Umbilical cord (tissue), 2 donors: Measurements from ENCODE around the gene GPLD1. TPM values are rescaled to one million over a fixed set of nuclear protein-coding genes. Genes with fewer than 3 reads are reported as not detected.

ENCODE experiments used
- DNase-seq: peaks from one replicate; pipeline ENCODE4 v3.0.0-alpha.2; 2015; ENCODE audit warnings: low spot score
- total RNA-seq: library from RNA; depleted of rRNA; stranded (reverse); fragments of >200 nt; gene quantifications from one replicate; pipeline ENCODE4 v1.2.3, GENCODE V29; 2014; ENCODE audit warnings: low replicate concordance; ENCODE audit not compliant: insufficient read depth

GPLD1 gene
- total RNA-seq, 1 donor from 2014 or later: not detected

DNA sequence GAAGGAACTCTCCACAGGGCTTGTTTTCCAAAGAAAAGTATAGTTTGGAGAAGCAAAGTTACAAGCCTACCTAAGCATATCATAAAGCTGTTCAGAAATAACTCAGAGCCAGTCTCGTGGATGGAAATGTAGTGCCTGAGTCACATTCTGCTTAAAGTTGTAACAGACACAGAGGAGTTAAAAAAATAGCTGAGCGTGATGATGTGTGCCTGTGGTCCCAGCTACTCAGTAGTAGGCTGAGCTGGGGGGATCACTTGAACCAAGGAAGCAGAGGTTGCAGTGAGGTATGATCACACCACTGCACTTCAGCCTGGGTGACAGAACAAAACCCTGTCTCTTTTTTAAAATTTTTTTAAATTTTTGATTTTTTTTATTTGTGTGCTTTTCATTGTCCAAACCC, 12.0 kb upstream of the GPLD1 start:
- no peak for DNase-seq

DNA sequence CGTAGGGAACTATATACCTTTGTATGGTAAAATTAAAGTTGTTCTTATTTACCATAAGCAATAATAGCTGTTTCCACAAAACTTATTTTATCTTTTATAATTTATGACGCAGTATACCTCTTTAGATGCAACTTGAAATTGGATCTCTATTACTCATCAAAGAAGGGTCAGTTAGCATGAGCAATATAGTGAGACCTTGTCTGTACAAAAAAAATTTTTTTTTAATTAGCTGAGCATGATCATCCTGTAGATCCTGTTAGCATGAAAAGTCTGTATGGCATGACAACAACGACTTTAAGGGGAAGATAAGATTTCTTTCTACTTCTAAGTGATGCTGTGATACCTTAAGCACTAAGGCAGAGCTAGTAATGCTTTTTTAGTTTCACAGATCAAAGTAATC, 11.3 kb upstream of the GPLD1 start:
- no peak for DNase-seq

DNA sequence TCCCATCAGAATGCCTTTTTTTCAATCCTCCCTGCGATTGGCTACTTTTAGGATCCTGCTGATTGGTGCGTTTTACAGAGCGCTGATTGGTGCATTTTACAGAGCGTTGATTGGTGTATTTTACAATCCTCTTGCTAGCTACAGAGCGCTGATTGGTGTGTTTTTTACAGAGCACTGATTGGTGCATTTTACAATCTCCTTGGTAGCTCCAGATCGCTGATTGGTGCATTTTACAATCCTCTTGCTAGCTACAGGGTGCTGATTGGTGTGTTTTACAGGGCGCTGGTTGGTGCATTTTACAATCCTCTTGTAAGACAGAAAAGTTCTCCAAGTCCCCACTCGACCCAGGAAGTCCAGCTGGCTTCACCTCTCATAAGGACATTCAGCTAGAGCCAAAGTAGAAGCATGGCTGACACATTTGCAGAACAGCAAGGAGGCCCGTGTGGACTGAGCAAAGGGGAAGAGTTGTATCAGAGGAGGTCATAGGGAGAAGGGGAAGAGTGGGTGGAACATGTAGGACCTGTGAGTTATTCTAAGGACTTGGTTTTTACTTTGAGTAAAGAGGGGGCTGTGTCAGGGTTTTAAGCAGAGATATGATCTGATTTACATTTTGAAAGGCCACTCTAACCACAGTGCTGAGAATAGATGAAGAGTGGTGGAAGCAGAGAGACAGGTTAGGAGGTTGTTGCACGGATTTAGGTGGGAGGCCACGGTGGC, 8.0 kb upstream of the GPLD1 start:
- no peak for DNase-seq

DNA sequence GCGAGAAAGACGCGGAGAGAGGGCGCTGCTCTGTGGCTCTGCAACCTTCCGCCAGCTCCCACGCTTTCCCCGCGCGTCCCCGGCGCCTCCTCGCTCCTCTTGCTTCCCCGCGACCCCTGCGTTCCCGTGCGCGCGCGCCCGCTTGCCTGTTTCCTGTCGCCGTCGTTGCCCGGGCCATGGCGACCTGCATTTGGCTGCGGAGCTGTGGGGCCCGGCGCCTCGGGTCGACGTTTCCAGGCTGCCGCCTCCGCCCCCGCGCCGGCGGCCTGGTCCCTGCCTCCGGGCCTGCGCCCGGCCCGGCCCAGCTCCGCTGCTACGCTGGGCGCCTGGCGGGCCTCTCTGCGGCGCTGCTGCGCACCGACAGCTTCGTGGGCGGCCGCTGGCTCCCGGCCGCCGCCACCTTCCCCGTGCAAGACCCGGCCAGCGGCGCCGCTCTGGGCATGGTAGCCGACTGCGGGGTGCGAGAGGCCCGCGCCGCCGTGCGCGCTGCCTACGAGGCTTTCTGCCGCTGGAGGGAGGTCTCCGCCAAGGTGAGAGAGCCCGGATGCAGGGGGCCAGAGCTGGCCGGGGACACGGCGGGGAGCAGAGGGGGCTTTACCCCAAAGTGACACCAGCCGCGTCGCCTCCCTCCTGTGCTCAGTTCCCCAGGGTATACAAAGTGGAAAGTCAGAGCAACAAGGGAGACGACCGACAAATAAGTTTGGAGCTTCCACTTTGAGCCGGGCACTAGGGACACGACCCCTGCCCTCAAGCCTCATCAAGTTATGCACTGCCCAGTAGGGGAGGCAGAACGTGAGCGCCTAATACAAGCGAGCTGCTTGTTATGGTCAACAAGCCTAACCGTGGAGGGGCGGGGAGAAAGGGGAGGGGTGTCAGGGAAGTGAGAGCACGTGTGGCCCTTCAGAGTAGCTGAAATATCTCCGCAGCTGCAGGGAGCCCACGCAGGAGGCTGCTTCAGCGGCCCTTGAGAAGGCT, 5.7 kb upstream of the GPLD1 start, which contains the start of gene ALDH5A1:
Gene ALDH5A1 (plus strand): TSS at position 149 of the 975 bp plus-strand sequence. CDS start 28 bp downstream, at position 177.
- peak; percentile 66 for DNase-seq

DNA sequence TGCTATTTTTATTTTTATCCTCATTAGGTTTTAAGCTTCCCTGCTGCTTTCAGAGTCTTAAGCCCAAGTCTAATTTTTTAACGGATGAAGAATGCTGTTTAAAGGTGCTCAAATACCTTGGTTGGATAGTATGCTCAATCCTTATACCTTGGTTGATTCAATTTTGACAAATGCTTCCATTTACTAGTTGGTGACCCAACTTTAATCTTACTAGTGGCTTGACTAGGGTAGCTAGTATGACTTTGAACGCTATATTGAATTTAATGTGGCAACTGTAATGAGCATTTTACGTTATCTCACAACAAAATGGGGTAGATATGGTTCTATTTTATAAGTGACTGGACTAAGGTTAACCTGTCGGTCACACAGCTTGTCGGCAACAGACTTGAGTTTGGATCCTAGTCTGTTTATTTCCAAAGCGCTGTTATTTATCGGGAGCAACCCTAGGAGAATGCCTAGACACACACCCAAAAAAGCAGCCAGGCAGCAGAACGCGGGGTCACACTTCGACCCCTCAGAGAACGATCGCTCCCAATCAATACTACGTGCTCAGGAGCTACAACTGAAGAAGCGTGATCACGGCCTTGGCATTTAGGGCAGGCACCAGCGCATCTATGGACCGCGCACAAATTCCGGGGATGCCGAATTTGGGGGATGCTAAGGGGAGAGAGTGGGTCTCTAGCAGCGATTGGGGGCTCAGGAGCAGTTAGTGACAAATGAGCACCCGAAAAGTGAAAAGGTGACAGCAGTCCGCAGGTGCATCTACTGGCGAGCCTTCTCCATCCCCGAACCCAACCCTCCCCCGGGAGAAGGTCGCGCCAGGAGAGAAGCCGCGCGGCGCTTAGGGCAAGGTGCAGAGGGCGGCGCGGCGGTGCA, 4.8 kb upstream of the GPLD1 start:
- no peak for DNase-seq

DNA sequence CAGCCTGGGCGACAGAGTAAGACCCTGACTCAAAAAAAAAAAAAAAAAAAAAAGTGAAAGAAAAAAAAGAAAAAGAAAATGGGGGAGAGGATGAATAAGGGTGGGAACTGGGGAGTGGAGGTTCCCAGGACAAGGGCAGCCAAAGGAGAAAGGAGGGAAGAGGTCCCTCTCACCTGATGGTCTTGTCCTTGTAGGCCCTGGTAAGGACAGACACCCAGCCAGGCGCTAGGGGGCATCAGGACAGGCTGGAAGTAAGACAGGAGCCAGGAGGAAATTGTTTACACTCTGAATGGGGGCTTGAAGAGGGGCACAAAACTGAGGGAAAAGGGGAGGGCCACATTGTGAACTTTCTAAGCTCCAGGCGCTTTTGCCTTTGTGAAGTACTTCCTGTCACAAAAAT, 3.1 kb upstream of the GPLD1 start:
- DNase-seq: no peak

DNA sequence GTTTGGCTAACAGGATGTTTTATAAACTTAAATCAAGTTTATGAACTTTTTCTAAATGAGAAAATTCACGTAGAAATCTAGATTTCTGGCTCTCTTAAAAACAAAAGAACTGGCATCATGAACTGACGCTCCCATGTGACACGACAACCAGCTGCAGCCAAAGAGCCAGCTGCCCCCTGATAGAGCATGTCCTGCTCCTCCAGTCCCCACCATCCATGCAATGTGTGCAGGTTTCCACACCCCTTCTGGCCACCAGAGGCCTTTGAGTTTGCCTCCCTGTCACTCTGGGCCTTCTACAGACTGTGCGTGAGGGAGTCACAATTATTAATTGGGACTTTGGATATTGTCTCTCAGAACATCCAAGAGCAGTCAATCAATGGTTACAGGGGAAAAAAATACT, 1.6 kb upstream of the GPLD1 start:
- no peak for DNase-seq

DNA sequence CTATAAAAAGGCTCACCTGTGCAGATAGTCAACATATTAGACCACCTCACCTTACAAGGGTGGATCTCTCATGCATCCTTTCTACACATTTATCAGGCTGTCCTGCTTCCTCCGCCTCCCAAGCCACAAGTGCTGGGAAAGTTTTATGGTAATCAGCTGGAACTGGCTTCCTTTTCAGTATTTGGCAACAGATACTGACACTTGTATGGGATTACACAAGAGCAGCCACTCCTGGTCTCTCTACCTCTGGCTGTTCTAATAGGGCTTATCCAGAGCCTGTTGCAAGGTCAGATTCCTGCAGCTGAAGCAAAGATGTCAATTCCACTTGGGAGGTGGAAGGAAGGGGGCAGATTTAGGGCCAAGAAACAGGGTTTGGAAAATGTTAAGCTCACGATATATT, 503 bp upstream of the GPLD1 start:
- DNase-seq: no peak

DNA sequence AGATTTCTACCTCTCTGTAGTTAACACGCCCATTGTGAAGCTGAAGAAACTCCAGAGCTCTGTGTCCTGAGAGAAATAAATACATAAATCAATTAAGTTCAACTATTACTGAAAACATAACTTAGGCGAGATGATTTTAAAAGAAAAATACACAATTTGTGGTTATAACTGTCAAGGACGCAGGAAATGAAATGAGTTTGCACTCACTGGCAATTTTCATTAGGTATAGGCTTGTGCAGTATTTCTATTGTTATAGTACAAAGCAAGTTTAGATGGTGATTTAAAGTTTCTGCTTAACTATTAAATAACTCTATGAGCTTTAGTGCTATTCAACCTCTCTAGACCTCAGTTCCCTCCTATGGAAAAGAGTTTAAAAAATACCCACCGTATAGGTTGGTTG, 3.3 kb downstream of the GPLD1 start:
- no peak for DNase-seq

DNA sequence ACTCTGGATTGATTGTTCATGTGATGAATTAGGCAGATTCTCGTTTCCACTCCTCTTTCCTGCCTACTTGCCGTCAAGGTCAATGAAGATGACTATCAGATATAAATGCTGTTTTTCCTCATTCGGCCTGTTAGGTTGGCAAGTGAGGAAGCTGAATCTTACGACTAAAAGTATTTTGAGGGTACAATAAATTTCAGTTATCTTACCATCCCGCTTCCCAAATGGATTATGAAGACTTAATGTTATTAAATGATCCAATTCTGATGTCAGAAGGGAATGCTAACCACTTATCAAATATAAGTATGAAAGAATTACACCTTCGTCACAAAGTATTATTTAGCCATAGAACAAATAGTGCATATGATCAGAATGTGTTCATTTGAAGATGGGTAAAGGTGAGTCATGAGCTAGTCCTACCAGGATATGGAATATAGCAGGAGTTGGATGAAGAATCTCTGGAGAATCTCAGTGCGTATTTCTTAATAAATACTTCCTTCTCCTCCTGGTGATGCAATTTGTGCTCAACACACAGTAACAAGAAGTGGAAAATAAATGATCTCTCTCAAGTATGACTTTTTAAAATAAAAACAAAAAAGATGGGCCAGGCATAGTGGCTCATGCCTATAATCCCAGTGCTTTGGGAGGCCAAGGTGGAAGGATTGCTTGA, 4.6 kb downstream of the GPLD1 start:
- no peak for DNase-seq

DNA sequence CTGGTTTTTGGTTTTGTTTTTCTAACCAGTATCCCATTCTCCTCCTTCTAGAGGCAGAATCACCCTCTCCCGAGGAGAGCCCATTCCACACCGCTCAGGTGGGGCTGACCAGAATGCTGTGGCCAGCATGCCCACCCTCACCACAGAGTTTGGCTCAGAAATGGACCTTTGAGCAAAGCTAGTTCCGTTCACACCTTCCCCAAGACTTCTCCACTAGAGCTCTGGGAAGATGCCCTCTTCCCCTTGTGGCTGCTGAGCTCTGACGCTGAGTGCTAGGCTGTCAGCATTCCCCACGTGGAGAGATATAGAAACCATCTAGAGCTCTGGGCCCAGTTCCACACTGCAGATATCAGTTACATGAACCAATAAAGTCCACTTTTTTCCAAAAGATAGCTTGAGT, 7.9 kb downstream of the GPLD1 start:
- DNase-seq: no peak

DNA sequence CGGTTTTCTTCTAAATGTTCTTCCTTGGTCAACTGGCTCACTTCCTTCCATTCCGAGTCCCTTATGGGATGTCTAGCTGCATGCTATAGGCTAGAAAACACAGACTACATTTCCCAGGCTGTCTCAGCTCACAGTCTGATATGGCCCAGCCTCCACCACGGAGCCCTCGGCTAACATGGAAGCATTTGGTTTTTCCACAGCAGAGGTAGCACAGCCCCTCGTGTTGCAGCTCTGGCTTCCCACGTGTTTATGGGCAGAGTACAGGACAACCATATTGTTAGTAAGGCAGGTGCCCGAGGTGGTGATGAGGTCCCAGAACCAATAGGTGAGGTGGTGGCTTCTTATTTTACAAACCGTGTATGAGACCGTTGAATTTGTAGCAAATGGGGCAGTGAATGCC, 8.7 kb downstream of the GPLD1 start:
- no peak for DNase-seq

DNA sequence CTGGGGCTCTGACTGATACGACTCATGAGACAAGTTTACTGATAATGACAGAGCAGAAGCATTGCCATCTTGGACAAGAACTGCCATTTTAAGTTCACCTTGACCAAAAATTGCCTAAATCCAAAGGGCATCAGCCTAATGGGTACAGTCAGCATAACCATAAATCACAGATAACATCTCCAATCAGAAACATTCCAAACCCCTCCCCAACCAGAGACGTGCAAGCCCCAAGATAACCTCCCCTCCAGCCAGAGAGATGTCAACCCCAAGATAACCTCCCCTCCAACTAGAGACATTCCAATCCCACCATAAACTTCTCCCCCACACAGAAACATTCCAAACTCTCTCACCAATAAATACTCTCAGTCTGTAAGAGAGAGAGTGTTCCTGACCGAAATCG, 10.5 kb downstream of the GPLD1 start:
- DNase-seq: no peak

DNA sequence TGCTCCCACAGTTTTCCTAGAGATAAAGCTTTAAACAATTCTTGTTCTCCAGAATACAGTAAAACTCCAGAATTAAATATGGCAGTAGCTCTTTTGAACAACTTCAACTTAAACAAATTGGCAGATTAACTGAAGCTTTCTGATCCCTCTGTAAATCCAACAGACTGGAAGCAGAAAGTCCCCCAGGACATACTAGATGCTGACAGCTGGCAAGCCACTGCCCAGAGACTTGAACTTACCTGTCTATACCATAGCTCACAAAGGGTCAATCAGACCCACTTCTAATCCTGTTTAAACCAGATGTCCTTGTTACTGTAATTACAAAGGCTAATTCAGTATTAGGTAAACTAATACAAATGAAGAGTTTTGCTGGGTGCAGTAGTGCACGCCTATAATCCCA, 12.3 kb downstream of the GPLD1 start:
- DNase-seq: no peak

DNA sequence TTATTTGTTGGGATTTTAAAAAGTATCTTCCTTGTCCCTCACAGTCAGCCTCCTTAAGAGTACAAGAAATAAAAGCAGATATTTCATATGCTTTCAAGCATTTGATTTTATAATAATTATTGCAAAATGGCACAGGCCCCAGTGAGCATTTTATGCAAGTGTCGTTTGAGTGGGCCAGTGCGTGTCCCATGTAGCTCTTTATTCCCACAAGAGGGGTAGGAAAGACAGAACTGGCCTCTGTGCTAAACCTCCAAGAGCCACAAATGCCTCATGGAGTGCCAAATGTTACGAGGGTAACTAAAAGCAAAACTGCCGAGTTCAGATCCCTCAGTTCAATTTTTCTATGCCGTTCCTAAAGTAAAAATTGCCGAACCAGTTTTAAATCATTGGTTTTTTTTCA, 12.7 kb downstream of the GPLD1 start:
- no peak for DNase-seq

DNA sequence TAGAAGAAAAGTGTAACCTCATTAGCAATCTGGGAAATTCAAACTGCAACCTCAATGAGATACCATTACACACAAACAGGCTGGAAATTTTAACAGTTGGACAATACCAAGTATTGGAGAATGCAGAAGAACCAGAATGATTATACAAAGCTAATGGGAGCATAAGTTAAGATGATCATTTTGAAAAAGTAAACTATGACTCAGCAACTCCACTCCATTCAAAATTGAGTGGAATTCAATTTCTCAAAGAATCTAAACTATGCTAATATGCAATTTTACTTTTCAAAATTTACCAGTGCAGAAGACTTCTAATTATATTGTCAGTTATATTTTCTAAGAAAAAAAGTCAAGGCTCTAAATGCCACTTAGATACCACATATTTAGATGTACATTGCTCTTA, 17.2 kb downstream of the GPLD1 start:
- no peak for DNase-seq

DNA sequence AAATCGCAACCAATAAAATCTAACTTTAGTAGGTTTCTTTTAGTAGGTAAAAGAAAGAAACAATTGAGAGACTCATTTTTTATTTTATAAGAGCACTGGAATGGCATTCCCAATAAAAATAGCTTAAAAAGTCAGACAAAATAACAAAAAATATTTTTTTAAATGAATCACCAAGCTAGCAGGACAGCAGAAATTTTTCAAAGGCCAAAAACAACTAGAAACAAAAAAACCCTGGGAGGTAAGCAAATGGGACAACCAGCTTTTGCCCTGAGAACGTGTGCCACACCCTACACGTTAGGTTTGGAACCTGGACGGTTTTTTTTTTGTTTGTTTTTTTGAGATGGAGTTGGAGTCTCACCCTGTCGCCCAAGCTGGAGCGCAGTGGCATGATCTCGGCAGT, 19.6 kb downstream of the GPLD1 start:
- no peak for DNase-seq

DNA sequence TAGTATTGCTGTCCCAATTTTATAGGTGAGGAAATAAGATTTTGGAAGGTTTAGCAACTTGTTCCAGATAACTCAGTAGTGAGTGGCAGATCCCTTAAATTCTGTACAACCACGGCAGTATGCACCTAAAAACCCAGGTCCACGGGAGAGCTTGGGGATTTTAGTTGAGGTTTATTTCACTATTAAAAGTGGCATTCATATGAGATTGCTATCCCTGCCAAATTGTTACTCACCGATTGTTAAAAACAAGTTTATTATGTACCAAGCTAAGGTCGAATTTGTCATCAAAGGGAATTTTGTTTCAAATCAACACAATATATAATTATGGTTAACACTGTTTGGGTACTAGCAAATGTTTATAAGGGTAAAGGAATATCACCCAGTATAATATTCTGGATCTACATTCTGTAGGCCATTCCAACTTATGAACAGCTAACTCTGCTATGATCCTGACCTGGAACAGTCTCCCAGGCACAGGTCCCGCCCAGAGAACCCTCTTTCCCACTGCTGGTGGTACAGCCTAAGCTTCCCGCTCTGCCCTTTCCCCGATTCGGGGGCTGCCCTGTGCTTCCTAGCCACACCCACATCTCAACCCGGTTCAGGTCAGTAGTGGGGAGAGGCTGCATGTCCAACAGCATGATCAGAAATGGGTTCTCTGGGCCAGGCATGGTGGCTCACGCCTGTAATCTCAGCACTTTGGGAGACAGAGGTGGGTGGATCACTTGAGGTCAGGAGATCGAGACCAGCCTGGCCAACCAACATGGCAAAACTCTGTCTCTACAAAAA, 24.9 kb downstream of the GPLD1 start:
- DNase-seq: no peak

DNA sequence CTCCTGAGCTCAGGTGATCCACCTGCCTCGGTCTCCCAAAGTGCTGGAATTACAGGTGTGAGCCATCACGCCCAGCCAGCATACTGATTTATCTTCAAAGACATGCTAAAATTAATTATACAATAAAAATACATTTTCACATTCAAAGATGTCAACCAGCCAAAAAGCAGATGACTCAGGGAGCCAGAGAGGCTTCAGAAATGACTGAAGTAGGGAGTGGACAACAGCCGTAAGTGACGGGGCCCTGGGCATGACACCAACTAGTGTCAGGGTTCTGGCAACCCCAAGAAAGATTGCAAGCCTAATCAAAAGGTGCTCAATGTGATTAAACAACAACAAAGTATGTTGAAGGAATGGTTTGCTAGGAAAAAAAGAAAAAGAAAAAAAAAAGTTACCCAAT, 28.4 kb downstream of the GPLD1 start:
- no peak for DNase-seq

DNA sequence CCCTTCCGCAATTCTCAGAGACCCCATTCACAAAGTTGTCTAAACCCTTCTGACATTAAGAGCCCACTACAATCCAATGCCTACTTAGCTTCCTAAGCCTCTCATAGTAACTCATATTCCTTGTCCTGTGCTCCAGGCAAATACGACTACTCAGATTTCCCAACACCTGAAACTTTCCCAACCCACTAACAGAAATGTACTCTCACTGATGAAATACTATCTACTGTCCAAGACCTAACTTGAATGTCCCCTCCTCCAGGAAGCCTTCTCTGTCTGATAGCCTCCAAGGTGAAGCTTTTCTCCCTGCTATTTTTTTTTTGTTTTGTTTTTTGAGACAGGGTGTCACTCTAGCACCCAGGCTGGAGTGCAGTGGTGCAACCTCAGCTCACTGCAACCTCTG, 30.4 kb downstream of the GPLD1 start:
- DNase-seq: no peak

DNA sequence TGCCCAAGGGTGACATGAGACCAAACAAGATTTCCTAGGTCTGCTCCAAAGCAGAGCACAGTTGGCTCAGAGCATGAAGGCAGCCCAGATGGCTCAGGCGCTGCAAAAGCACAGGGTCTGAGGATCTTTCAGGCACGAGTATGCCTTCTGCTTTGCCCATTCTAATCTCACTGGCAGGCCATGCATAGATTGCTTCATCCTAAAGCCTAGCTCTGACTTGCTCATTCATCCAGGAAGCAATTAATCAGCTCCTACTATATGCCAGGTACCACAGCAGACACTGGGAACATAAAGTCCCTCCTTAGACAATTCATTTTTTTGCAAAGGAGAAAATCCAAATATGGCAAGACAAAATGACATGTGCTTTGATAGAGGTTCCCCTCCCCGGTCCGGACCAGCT, 31.2 kb downstream of the GPLD1 start:
- no peak for DNase-seq
